Rectal smooth muscle tissue (tissue), 1 donor: ENCODE data around the gene GDPD5.

Experiments used
- H3K27ac ChIP-seq: one replicate; pipeline ENCODE4 v1.7.0; 2013; ENCODE audit warnings: low read depth, low read length, inconsistent platforms
- H3K27me3 ChIP-seq: one replicate; pipeline ENCODE4 v1.7.0; 2013; ENCODE audit warnings: low read length; ENCODE audit not compliant: control insufficient read depth, insufficient read depth
- H3K36me3 ChIP-seq: one replicate; pipeline ENCODE4 v1.7.0; 2013; ENCODE audit warnings: low read length; ENCODE audit not compliant: control insufficient read depth, insufficient read depth
- H3K4me1 ChIP-seq: one replicate; pipeline ENCODE4 v1.7.0; 2013; ENCODE audit warnings: low read length; ENCODE audit not compliant: control insufficient read depth, insufficient read depth
- H3K4me3 ChIP-seq: one replicate; pipeline ENCODE4 v1.7.0; 2013; ENCODE audit warnings: low read length
- H3K9ac ChIP-seq: one replicate; pipeline ENCODE4 v1.7.0; 2013; ENCODE audit warnings: low read length

Gene GDPD5

DNA sequence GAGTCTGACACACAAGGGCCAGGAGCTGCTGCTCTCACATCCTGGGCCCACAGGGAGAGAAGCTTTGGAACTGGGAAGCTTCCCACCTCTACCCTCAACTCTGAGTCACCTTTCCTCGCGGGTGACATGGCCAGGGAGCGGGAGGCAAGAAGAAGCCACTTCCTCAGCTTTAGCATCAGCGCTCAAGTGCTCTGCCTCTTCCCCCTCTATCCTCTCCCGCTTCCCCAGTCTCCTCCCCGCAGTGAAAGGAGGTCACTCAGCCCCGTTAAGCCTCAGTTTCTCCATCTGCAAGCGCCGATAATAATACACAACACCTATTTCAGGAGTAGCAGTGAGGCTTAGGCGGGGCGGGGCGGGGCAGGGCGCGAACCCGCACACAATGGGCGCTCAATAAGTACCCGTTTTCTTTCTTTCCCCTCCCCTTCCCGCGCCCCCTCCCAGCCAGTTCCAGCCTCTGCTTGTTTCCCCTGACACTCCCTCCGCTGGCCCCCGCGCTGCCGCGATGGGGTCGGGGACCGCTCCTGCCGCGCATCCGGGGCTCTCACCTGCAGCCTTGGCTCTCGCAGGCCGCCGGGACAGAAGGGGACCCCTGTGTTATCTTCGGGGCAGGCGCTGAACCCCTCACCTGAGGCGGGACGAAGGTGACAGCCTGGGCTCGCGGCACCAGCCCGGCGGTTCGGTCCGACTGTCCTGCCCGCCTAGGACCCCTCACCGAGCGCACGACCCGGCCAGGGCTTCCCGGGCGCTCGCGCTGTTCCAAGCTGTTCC lies 892 bp downstream of the GDPD5 start:
- no peak overlapping the region for H3K9ac ChIP-seq

DNA sequence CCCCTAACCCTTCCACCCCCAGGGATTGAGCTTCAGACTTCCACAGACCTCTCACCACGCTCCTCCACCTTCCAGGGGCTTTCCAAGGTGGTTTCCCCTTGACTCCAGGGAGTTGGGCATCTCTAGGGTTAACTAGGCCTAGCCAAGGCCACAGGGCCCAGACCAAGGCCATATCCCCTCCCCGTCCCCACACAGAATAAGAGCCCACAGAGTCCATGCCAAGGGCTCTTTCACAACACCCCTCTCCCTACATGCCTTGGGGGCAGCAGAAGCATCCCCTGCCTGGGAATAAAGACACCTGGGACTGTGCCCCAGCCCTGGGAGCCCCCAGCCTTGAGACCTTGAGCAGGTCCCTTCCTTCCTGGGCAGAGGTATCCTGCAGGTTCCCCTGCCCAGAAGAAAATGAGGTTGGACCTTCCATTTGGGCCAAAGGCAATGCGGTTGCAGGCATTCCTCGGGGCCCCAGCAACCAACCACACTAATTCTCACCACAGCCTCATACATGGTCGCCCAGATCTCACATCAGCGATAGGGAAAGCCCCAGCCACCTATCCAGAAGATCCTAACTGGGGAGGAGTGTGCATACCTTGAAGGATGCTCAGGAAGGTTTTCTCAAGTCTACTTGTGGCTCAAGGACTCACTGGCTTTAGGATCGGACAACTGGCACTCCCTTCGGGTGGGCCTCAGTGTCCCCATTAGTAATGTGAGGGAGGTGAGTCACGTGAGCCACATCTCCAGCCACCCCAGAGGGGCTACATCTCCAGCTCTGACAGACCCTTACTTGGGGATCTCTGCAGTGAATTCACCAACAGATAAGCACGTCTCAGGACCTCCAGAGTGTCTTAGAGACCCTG lies 1.7 kb downstream of the GDPD5 start:
- Histone ChIP-seq H3K27ac (no peak overlapping the region), H3K27me3 (no peaks in the 10 kb centered on the region), H3K9ac (no peak overlapping the region), H3K36me3 (no peaks in the 10 kb centered on the region), H3K4me1 (peaks cover 2% of the 10 kb centered on the region), H3K4me3 (peak overlapping the region; percentile 78)

More for the DNA sequence above, 892 bp downstream of the GDPD5 start:
- Histone ChIP-seq H3K27me3 (no peaks in the 10 kb centered on the region), H3K36me3 (no peaks in the 10 kb centered on the region), H3K4me3 (peak overlapping the region; percentile 78), H3K4me1 (peaks cover 2% of the 10 kb centered on the region), H3K27ac (no peak overlapping the region)

GRCh38 chr11:75523189-75523588 lies 2.6 kb downstream of the GDPD5 start:
- no peak overlapping the region for H3K9ac ChIP-seq
- no peak overlapping the region for H3K27ac ChIP-seq
- no peaks in the 10 kb centered on the region for H3K36me3 ChIP-seq
- peaks cover 2% of the 10 kb centered on the region for H3K4me1 ChIP-seq
- H3K27me3 ChIP-seq, result no peaks in the 10 kb centered on the region
- no peak overlapping the region for H3K4me3 ChIP-seq

DNA sequence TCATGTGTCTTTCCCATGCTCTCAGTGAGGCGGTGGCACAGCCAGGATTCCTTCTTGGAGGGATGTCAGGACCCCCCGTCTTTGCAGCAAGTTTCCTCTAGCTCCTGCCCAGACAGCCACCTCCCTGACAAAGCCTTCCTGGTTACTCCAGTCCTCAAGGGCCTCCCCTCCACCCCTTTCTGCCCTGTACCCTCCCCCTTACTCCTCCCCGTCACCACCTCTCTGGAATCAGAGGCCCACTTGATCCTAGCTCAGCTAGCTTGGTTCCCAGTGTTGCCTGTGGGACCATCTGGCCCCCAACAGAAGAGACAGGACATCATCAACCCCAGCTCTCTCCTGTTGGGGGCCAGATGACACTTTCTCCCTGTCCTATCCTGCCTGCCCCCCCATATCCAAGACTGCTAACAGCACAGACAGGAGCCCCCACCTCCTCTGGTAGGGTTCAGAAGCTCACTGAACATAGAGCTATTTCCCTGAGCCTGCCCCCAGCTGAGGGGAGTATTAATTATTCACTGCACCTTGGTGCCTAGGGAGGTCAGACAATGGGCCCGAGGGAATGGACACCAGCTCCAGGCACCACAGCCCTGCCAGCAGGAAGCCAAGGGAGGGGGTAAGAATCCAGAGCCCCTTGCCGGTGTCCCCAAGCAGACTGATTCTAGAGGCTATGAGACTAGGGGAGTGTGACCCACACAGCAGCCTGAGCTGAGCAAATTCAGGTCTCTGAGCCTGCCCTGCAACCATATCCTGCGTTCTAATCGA lies 3.3 kb downstream of the GDPD5 start:
- H3K9ac ChIP-seq, result no peak overlapping the region
- H3K27me3 ChIP-seq, result no peaks in the 10 kb centered on the region
- H3K4me3 ChIP-seq, result no peak overlapping the region
- no peaks in the 10 kb centered on the region for H3K36me3 ChIP-seq
- peaks cover 2% of the 10 kb centered on the region for H3K4me1 ChIP-seq
- no peak overlapping the region for H3K27ac ChIP-seq

GRCh38 chr11:75520688-75521087 lies 5.1 kb downstream of the GDPD5 start:
- H3K36me3 ChIP-seq, result no peaks in the 10 kb centered on the region
- H3K27me3 ChIP-seq, result no peaks in the 10 kb centered on the region
- H3K4me3 ChIP-seq, result no peak overlapping the region
- no peak overlapping the region for H3K9ac ChIP-seq
- no peak overlapping the region for H3K27ac ChIP-seq
- peaks cover 2% of the 10 kb centered on the region for H3K4me1 ChIP-seq

DNA sequence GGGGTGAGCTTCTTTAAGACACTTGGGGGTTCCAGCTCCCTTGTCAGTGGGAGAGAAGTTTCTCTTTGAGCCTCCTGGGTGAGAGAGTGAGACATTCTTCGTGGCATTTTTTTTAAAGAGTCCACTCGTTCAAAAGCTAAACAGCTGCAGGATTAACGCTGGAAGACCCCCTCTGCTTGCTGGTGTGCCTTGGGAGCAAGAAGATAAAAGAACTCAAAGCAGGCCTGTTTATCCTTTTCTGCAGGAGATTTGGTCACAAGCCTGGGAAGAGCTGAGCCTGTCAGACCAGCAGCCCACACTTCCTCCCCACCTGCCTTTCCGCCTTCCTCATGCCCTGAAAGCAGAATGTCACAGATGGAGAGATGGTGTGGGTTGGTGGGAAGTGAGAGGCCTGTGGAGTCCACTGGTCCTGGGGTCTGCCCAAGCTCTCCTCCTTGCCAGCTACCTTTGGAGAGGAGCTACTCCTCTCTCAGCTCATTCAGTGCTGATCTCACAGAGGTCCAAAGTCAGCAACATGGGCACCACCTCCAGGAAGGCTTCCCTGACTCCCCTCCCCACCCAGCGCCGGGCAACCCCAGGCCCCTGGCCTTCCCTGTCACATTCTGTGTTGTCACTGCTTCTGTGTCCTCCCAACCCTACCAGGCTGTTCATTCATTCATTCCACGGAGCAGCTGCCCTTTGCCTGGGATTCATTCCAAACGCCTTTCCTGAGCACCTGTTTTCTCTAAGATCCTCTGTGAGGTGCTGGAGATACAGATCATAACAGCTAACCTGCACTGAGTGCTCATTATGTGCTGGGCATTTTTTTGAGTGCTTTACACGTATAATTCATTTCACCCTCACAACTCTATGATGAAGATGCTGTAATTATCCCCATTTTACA lies 6.7 kb downstream of the GDPD5 start:
- Histone ChIP-seq H3K27ac (no peak overlapping the region), H3K4me1 (no peaks in the 10 kb centered on the region), H3K4me3 (no peak overlapping the region), H3K36me3 (no peaks in the 10 kb centered on the region), H3K9ac (no peak overlapping the region), H3K27me3 (no peaks in the 10 kb centered on the region)

DNA sequence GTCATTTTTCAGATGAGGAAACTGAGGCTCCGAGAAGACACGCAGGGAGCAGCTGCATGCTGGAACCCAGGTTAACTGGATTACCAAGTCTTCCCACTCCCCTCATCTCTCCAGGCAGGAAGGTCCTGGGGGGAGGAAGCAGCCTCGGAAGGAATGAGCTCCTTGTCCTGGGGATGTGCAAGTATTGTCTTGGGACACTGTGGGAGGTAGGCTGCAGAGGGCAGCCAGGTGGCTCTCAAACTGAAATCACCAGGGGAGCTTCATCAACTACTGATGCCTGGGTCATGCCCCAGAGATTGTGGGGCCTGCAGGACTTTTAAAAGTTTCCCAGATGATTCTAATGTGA lies 7.6 kb downstream of the GDPD5 start:
- Histone ChIP-seq H3K4me3 (no peak overlapping the region), H3K9ac (no peak overlapping the region), H3K27me3 (no peaks in the 10 kb centered on the region), H3K27ac (no peak overlapping the region), H3K36me3 (no peaks in the 10 kb centered on the region), H3K4me1 (no peaks in the 10 kb centered on the region)

GRCh38 chr11:75516886-75517285 lies 8.9 kb downstream of the GDPD5 start:
- Histone ChIP-seq H3K4me3 (no peak overlapping the region), H3K36me3 (no peaks in the 10 kb centered on the region), H3K9ac (no peak overlapping the region), H3K27ac (no peak overlapping the region), H3K4me1 (no peaks in the 10 kb centered on the region), H3K27me3 (no peaks in the 10 kb centered on the region)

DNA sequence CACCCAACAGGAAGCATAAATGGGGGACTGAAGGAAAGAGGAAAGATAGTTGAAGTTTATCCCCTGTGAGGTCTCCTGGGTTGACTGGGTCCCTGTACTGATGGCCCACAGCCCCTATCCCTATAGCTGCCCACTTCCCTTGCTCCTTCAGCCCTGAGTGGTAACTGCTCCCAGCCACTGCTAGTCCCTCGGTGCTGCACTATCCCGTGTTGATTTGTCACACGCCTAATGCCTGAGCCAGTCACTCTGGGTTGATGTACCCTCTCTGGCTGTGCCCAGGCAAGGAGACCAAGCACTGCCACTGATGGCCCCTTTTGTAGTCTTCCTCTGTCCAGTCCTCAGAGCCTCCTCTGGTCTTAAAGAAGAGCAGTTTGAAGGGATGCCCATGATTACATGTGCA lies 9.6 kb downstream of the GDPD5 start:
- no peaks in the 10 kb centered on the region for H3K36me3 ChIP-seq
- no peaks in the 10 kb centered on the region for H3K4me1 ChIP-seq
- no peak overlapping the region for H3K4me3 ChIP-seq
- no peaks in the 10 kb centered on the region for H3K27me3 ChIP-seq
- H3K9ac ChIP-seq, result no peak overlapping the region
- no peak overlapping the region for H3K27ac ChIP-seq

GRCh38 chr11:75514596-75514995 lies 11.1 kb downstream of the GDPD5 start:
- H3K9ac ChIP-seq, result no peak overlapping the region
- no peak overlapping the region for H3K4me3 ChIP-seq
- no peaks in the 10 kb centered on the region for H3K36me3 ChIP-seq
- H3K4me1 ChIP-seq, result no peaks in the 10 kb centered on the region
- H3K27me3 ChIP-seq, result no peaks in the 10 kb centered on the region
- H3K27ac ChIP-seq, result no peak overlapping the region

DNA sequence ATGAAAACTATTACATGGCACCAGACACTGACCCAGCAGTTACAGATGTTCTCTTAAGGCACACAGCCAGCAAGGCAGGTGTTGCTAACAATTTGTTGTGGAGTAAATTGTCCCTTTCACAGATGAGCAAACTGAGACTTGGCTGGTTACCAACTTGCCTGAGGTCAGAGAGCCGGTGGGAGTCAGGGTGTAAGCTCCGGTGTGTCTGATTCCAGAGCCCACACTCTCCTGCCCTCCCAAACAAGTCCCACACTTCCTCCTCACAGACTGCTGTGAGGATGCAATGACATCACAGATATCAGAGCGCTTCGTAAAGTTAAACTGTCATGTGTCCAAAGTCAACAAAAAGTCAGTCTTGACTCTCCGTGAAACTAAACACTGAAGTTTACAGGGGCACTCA lies 12.5 kb downstream of the GDPD5 start:
- H3K27ac ChIP-seq, result no peak overlapping the region
- H3K36me3 ChIP-seq, result no peaks in the 10 kb centered on the region
- H3K4me1 ChIP-seq, result no peaks in the 10 kb centered on the region

GRCh38 chr11:75510723-75511019 lies 15.1 kb downstream of the GDPD5 start:
- Histone ChIP-seq H3K27me3 (no peaks in the 10 kb centered on the region), H3K9ac (no peak overlapping the region), H3K4me1 (peaks cover 2% of the 10 kb centered on the region), H3K36me3 (no peaks in the 10 kb centered on the region), H3K27ac (no peak overlapping the region), H3K4me3 (no peak overlapping the region)

More for the DNA sequence above, 12.5 kb downstream of the GDPD5 start:
- Histone ChIP-seq H3K9ac (no peak overlapping the region), H3K27me3 (no peaks in the 10 kb centered on the region), H3K4me3 (no peak overlapping the region)
